ENCODE measurements around the gene APOC1. TPM values are rescaled to one million over a fixed set of nuclear protein-coding genes. Genes with fewer than 3 reads are reported as not detected.

APOC1 gene
- total RNA-seq, 1 experiment from 2014 or later, result 86.5 TPM

DNA sequence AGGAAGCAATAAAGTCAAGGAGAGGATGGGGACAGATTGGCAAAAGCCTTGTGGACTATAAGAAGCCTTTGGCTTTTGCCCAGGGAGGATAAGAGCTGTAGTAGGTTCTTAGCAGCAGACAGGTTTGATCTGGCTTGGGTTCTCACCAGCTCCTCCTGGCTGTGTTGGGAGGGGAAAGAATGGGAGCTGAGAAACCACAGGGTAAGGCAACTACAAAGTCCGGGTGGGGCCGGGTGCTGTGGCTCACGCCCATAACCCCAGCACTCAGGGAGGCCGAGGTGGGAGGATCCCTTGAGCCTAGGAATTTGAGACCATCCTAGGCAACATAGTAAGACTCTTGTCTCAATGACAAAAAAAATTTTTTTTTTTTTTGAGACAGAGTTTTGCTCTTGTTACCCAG lies 47.7 kb upstream of the APOC1 start (continued):
- TF ChIP-seq ARID4B (CRISPR knock-in tag; IDR thresholded peaks at IDR 0.05; ENCODE audit: borderline replicate concordance), result no peak

GRCh38 chr19:44867578-44867977 lies 46.8 kb upstream of the APOC1 start:
- DNase-seq (ENCODE audit: low spot score) (no peak), ATAC-seq (no peak)
- H3K36me3 Mint-ChIP-seq, result peaks cover 54% of the 10 kb centered on the region
- no peaks in the 10 kb centered on the region for H3K27me3 Mint-ChIP-seq (ENCODE audit: low read depth)
- no peak overlapping the region for H3K4me3 Mint-ChIP-seq
- H3K27ac Mint-ChIP-seq, result peak overlapping the region; percentile 15; the same call in 1 of the 2 replicates
- ChIA-PET CTCF (no interaction called here), POLR2A (no interaction called here)
- H3K9me3 Mint-ChIP-seq, result no peaks in the 10 kb centered on the region
- no peaks in the 10 kb centered on the region for H3K4me1 Mint-ChIP-seq
- TF ChIP-seq CTCF (IDR thresholded peaks at IDR 0.05) (no peak), ESRRA (CRISPR knock-in tag; IDR thresholded peaks at IDR 0.05; ENCODE audit: borderline replicate concordance) (no peak), ZNF263 (CRISPR knock-in tag; IDR thresholded peaks at IDR 0.05; ENCODE audit: low read depth) (no peak), NFYB (CRISPR knock-in tag; conservative IDR thresholded peaks at IDR 0.05; ENCODE audit: low read depth) (no peak), MYBL2 (CRISPR knock-in tag; IDR thresholded peaks at IDR 0.05) (no peak), CBFB (CRISPR knock-in tag; IDR thresholded peaks at IDR 0.05; ENCODE audit: low read depth) (no peak), ZNF121 (CRISPR knock-in tag; IDR thresholded peaks at IDR 0.05) (no peak)
- TF ChIP-seq, protein P1, sequence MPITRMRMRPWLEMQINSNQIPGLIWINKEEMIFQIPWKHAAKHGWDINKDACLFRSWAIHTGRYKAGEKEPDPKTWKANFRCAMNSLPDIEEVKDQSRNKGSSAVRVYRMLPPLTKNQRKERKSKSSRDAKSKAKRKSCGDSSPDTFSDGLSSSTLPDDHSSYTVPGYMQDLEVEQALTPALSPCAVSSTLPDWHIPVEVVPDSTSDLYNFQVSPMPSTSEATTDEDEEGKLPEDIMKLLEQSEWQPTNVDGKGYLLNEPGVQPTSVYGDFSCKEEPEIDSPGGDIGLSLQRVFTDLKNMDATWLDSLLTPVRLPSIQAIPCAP (CRISPR knock-in tag; IDR thresholded peaks at IDR 0.05), result no peak

DNA sequence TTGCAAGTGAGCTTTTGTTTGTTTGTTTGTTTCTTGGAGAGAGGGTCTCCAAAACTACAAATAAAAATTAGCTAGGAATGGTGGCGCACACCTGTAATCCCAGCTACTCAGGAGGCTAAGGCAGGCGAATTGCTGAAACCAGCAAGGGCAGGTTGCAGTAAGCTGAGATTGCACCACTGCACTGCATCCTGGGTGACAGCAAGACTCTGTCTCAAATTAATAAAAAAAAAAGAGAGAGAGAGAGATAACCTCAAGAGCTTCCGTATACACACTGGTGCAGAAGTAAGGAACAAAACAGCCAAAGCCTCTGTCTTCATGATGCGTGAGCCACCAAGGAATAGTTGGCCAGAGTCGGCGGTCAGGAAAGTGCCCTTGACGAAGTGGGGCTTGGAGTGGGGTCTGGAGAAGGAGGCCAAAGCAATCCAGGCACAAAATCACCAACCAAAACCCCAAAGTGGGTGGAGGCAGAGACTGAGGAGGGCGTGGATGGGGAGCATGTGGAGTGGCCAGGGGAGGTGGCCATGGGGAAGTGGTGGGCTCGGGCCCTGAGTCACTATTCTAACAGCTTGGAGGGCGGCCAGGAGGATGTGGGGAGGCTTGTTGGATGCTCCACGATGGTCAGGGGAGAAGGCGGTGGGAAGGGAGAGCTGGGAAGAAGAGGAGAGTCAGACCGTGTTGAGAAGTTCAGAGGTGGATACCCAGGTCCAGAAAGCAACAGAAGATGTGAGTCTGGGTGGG lies 44.5 kb upstream of the APOC1 start:
- H3K27me3 Mint-ChIP-seq (ENCODE audit: low read depth), result no peaks in the 10 kb centered on the region
- DNase-seq (ENCODE audit: low spot score) (no peak), ATAC-seq (no peak)
- H3K4me1 Mint-ChIP-seq, result no peaks in the 10 kb centered on the region
- H3K4me3 Mint-ChIP-seq, result no peak overlapping the region
- TF ChIP-seq, protein P2, sequence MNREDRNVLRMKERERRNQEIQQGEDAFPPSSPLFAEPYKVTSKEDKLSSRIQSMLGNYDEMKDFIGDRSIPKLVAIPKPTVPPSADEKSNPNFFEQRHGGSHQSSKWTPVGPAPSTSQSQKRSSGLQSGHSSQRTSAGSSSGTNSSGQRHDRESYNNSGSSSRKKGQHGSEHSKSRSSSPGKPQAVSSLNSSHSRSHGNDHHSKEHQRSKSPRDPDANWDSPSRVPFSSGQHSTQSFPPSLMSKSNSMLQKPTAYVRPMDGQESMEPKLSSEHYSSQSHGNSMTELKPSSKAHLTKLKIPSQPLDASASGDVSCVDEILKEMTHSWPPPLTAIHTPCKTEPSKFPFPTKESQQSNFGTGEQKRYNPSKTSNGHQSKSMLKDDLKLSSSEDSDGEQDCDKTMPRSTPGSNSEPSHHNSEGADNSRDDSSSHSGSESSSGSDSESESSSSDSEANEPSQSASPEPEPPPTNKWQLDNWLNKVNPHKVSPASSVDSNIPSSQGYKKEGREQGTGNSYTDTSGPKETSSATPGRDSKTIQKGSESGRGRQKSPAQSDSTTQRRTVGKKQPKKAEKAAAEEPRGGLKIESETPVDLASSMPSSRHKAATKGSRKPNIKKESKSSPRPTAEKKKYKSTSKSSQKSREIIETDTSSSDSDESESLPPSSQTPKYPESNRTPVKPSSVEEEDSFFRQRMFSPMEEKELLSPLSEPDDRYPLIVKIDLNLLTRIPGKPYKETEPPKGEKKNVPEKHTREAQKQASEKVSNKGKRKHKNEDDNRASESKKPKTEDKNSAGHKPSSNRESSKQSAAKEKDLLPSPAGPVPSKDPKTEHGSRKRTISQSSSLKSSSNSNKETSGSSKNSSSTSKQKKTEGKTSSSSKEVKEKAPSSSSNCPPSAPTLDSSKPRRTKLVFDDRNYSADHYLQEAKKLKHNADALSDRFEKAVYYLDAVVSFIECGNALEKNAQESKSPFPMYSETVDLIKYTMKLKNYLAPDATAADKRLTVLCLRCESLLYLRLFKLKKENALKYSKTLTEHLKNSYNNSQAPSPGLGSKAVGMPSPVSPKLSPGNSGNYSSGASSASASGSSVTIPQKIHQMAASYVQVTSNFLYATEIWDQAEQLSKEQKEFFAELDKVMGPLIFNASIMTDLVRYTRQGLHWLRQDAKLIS (CRISPR knock-in tag; IDR thresholded peaks at IDR 0.05; ENCODE audit: borderline replicate concordance), result no peak
- TF ChIP-seq, protein P3, sequence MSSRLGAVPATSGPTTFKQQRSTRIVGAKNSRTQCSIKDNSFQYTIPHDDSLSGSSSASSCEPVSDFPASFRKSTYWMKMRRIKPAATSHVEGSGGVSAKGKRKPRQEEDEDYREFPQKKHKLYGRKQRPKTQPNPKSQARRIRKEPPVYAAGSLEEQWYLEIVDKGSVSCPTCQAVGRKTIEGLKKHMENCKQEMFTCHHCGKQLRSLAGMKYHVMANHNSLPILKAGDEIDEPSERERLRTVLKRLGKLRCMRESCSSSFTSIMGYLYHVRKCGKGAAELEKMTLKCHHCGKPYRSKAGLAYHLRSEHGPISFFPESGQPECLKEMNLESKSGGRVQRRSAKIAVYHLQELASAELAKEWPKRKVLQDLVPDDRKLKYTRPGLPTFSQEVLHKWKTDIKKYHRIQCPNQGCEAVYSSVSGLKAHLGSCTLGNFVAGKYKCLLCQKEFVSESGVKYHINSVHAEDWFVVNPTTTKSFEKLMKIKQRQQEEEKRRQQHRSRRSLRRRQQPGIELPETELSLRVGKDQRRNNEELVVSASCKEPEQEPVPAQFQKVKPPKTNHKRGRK (CRISPR knock-in tag; IDR thresholded peaks at IDR 0.05; ENCODE audit: borderline replicate concordance), result no peak
- TF ChIP-seq ATF2 (CRISPR knock-in tag; IDR thresholded peaks at IDR 0.05; ENCODE audit: borderline replicate concordance, low read depth) (no peak), RORB (CRISPR knock-in tag; IDR thresholded peaks at IDR 0.05) (no peak), SP1 (CRISPR knock-in tag; conservative IDR thresholded peaks at IDR 0.05) (no peak), SMAD4 (CRISPR knock-in tag; IDR thresholded peaks at IDR 0.05) (no peak), MYBL2 (CRISPR knock-in tag; IDR thresholded peaks at IDR 0.05) (no peak)
- ChIA-PET POLR2A (no interaction called here), CTCF (interaction anchor here (0.8 kb wide), 1 partner anchor 146 kb away, joined by 3 read pairs; no protein-coding TSS in a partner anchor)
- H3K9me3 Mint-ChIP-seq, result no peaks in the 10 kb centered on the region
- peaks cover 68% of the 10 kb centered on the region for H3K36me3 Mint-ChIP-seq
- H3K27ac Mint-ChIP-seq, result peak overlapping the region; percentile 45; the same call in 1 of the 2 replicates
